Skeletal muscle satellite cell (primary cell): ENCODE measurements around the gene POM121L2.
"Not testable (repeated sequence)": the region's sequence is repeated elsewhere in the genome, so short reads cannot be mapped to it uniquely, and the experiment has no call there.

Source experiments
- H3K27me3 ChIP-seq: 2 replicates; pipeline ENCODE4 v1.7.0; 2013; ENCODE audit warnings: low read length; ENCODE audit not compliant: control insufficient read depth, insufficient read depth
- H3K36me3 ChIP-seq: 2 replicates; pipeline ENCODE4 v1.7.0; 2013; ENCODE audit warnings: mild to moderate bottlenecking, control low read depth, low read length; ENCODE audit not compliant: insufficient read depth
- H3K4me1 ChIP-seq: 2 replicates; pipeline ENCODE4 v1.7.0; 2013; ENCODE audit warnings: low read length; ENCODE audit not compliant: control insufficient read depth, insufficient read depth
- H3K4me2 ChIP-seq: 2 replicates; pipeline ENCODE4 v1.7.0; 2013; ENCODE audit warnings: mild to moderate bottlenecking, low read length
- H3K4me3 ChIP-seq: 2 replicates; pipeline ENCODE4 v1.7.0; 2013; ENCODE audit warnings: low read length
- H3K9ac ChIP-seq: 2 replicates; pipeline ENCODE4 v1.7.0; 2013; ENCODE audit warnings: mild to moderate bottlenecking, low read depth, low read length, moderate library complexity
- H3K9me3 ChIP-seq: replicated peaks from 2 replicates; pipeline ENCODE4 v1.7.0; 2013; ENCODE audit warnings: mild to moderate bottlenecking, control low read depth, low read length

The POM121L2 gene

DNA sequence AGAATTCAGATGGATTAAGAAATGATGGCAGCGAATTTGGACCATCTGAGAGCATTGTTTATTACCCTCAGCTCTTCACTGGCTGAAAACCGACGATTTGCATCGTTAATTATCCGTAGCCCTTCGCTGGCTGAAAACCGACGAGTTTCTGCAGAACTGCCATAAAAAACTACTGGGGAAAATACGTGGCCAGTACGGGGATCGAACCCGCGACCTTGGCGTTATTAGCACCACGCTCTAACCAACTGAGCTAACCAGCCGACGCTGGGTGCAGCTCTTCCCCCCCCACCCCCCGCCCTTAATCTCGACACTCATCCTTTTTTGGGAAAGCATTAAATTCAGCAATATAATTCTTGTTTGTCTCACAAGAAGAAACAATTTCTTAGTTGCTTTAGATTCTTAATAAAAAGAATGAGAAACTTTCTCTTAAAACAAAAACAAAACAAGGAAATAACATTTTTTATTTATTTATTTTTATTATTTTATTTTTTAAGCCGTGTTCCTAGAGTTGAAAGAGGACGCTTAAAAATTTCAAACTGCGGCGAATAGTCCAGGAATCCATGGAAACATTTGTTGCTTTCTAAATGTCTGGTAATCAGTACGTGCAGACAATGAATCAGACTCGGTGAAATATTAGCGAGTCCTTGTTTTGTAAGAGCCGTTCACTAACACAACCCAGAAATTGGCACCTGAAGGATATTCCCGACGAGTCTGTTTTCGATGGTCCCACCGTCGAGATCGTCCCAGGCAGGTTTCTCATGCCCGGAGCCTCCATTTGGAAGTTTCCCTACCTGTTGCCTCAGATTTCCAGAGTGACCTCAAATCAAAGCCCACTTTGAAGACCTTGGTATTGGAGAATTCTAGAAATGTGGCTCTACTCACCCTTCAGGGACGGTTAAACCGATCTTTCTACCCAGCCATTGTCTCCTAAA lies 36.8 kb downstream of the POM121L2 start:
- Histone ChIP-seq H3K9me3 (no peaks in the 10 kb centered on the region), H3K36me3 (no peaks in the 10 kb centered on the region), H3K4me1 (no peaks in the 10 kb centered on the region), H3K4me2 (no peak overlapping the region), H3K27me3 (no peaks in the 10 kb centered on the region), H3K9ac (no peak overlapping the region), H3K4me3 (no peak overlapping the region)

DNA sequence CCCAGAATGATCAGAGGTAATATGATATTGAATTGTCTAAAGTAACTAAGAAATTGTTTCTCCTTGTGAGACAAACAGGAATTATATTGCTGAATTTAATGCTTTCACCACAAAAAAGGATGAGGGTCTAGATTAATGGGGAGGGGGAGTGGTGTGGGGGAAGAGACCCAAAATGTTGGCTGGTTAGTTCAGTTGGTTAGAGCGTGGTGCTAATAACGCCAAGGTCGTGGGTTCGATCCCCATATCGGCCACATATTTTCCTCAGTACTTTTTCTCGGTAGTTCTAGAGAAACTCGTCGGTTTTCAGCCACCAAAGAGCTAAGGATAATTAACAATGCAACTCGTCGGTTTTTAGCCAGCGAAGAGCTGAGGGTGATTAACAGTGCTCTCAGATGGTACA lies 38.3 kb downstream of the POM121L2 start:
- Histone ChIP-seq H3K36me3 (no peaks in the 10 kb centered on the region), H3K4me3 (no peak overlapping the region), H3K4me2 (no peak overlapping the region), H3K9me3 (no peaks in the 10 kb centered on the region), H3K9ac (no peak overlapping the region), H3K27me3 (no peaks in the 10 kb centered on the region), H3K4me1 (no peaks in the 10 kb centered on the region)

DNA sequence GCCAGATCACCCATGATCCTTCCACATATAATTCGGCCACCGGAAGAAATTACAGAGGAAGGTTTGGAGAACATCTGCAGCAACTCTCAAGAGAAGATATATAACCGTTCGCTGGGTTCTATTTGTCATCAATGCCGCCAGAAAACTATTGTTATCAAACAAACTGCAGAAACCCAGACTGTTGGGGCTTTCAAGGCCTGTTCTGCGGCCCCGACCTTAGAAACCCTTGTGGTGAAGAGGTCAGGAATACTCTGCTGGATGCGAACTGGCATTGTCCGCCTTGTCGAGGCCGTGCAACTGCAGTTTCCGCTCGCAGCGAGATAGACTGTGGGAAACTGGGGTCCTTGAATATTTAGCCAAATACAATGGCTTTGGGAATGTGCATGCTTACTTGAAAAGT lies 43.3 kb downstream of the POM121L2 start:
- Histone ChIP-seq H3K36me3 (no peaks in the 10 kb centered on the region), H3K4me3 (no peak overlapping the region), H3K4me2 (no peak overlapping the region), H3K4me1 (no peaks in the 10 kb centered on the region), H3K27me3 (peaks cover 9% of the 10 kb centered on the region), H3K9me3 (no peaks in the 10 kb centered on the region), H3K9ac (no peak overlapping the region)

DNA sequence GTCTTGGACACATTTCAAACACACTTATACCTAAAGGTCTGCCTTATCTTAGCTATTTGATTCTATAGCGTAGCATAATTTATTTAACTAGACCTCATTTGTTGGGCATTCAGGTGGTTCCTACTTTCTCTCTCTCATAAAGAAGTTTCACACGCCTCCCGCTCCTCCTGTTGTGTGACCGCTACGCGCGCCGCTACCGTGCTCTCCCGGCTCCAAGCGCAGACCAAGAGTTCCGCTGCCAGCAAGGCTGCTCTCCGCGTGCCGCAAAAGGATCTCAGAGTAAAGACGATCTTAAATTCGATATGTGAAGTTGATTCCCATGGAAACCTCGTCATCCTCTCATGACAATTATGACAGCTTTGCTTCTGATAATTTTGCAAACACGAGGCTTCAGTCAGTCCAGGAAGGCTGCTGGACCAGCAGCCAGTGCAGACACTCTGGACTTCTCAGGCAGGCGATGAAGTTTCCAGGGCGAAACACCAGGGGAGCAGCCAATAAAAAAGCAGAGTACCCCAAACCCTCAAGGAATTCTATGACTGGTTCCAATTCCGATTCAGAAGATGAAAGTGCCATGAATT lies 44.1 kb downstream of the POM121L2 start:
- Histone ChIP-seq H3K4me2 (peak overlapping the region; percentile 29), H3K27me3 (peaks cover 9% of the 10 kb centered on the region), H3K4me3 (no peak overlapping the region), H3K4me1 (no peaks in the 10 kb centered on the region), H3K36me3 (no peaks in the 10 kb centered on the region), H3K9me3 (no peaks in the 10 kb centered on the region), H3K9ac (no peak overlapping the region)

DNA sequence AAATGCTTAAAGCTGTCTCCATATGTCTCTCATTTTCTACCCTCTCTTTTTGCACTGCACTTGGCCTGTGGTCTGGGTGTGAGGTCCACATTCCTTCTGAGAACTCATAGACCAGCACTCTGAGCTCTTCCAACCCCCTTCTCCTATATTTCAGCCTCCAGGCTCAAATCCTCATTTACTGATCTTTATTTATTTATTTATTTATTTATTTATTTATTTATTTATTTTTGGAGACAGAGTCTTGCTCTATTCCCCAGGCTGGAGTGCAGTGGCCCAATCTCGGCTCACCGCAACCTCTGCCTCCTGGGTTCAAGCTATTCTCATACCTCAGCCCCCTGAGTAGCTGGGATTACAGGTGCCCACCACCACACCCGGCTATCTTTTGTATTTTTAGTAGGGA lies 45.1 kb downstream of the POM121L2 start:
- H3K4me1 ChIP-seq, H3K36me3 ChIP-seq, H3K9ac ChIP-seq, H3K4me3 ChIP-seq, H3K27me3 ChIP-seq, H3K4me2 ChIP-seq, H3K9me3 ChIP-seq: not testable (repeated sequence)

DNA sequence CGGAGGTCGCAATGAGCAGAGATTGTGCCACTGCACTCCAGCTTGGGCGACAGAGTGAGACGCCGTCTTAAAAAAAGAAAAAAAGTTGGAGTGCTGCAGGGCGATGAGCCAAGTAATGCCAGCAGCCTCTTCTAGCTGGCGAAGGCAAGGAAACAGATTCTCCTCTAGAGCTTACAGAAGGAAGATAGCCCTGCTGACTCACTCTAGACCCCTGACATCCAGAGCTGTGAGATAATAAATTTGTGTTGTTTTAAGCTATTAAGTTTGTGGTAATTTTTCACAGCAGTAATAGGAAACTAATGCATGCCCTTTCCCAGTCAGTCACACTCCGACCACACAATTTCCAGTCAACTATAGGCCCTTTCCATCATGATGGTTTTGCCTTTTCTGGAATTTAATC lies 48.2 kb downstream of the POM121L2 start:
- H3K4me1 ChIP-seq, result no peaks in the 10 kb centered on the region
- H3K4me2 ChIP-seq, result no peak overlapping the region
- H3K9me3 ChIP-seq, result no peaks in the 10 kb centered on the region
- no peak overlapping the region for H3K4me3 ChIP-seq
- H3K36me3 ChIP-seq, result no peaks in the 10 kb centered on the region
- no peak overlapping the region for H3K9ac ChIP-seq
- H3K27me3 ChIP-seq, result peaks cover 9% of the 10 kb centered on the region

DNA sequence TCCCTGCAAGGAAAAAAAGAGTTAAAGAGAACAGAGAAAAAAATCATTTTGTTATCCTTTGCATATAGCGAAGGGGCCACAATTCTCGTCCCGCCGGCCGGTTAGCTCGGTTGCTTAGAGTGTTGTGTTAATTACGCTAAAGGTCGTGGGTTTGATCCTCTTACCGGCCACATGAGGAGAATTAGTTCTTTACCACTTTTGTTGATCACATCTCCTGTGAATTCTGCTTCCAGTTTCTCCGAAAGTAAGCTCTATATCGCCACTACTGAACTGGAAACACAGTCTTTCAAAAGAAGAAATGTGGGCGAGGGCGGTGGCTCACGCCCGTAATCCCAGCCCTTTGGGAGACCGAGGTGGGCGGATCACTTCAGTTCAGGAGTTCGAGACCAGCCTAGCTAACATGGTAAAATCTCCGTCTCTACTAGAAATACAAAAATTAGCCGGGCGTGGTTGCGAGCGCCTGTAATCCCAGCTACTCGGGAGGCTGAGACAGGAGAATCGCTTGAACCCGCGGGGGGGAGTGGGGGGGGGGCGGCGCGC lies 51.2 kb downstream of the POM121L2 start:
- no peak overlapping the region for H3K4me3 ChIP-seq
- H3K36me3 ChIP-seq, result no peaks in the 10 kb centered on the region
- peaks cover 2% of the 10 kb centered on the region for H3K27me3 ChIP-seq
- H3K4me1 ChIP-seq, result no peaks in the 10 kb centered on the region
- H3K9me3 ChIP-seq, result no peaks in the 10 kb centered on the region
- H3K9ac ChIP-seq, result no peak overlapping the region
- H3K4me2 ChIP-seq, result peak overlapping the region; percentile 37

DNA sequence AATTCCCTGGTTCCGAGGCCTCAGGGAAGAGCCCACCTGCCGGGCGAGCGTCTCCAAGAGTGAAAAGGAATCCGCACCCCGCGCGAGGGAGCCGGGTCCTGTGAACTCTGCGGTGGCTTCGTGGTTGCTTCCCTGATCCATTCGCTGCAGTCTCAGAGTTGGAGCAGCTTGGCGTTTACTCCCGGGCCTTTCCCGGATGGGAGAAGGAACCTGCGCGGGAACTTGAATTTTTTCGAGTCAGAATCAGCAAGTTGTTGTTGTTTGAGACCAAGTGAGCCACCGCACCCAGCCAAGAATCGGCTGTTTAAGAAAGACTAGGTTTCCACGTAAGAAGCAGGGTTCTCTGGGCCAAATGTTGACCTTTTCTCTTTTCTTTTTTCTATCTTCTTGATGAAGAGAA lies 51.7 kb downstream of the POM121L2 start:
- H3K4me2 ChIP-seq, result peak overlapping the region; percentile 43

More for the DNA sequence above, 51.7 kb downstream of the POM121L2 start:
- H3K9me3 ChIP-seq, result no peaks in the 10 kb centered on the region
- peaks cover 4% of the 10 kb centered on the region for H3K27me3 ChIP-seq
- no peaks in the 10 kb centered on the region for H3K36me3 ChIP-seq
- no peak overlapping the region for H3K4me3 ChIP-seq
- H3K4me1 ChIP-seq, result no peaks in the 10 kb centered on the region
- no peak overlapping the region for H3K9ac ChIP-seq
